22Rv1 (cell line): ENCODE data around the gene NADK.

ENCODE experiments used
- CTCF ChIP-seq: fragments of 450-650 bp; IDR thresholded peaks from 2 replicates; pipeline ENCODE4 v1.5.1; 2017; ENCODE audit warnings: mild to moderate bottlenecking
- ZFX ChIP-seq: fragments of 450-650 bp; IDR thresholded peaks from 2 replicates; pipeline ENCODE4 v1.6.1; 2017; ENCODE audit warnings: antibody characterized with exemption, borderline replicate concordance

GRCh38 chr1:1760345-1760650 is 18.0 kb downstream of the NADK start:
- no peak for TF ChIP-seq CTCF
- no peak for TF ChIP-seq ZFX
